NCI-H345 treated with DMSO at 0.1 percent for 48 hours (cell line): ENCODE measurements around the gene HGF.

Experiments used
- DNase-seq: peaks from one replicate; lab custom pipeline; 2025; ENCODE audit not compliant: unreplicated experiment; lab: John Stamatoyannopoulos, UW

HGF gene

GRCh38 chr7:81776948-81777630 lies 7.2 kb upstream of the HGF start:
- DNase-seq = no peak

- DNase-seq = no peak
Observed at GRCh38 chr7:81776161-81776560, 6.3 kb upstream of the HGF start.

GRCh38 chr7:81775560-81775959 lies 5.7 kb upstream of the HGF start:
- DNase-seq = no peak

- no peak for DNase-seq
Observed at GRCh38 chr7:81774551-81774950, 4.7 kb upstream of the HGF start.

GRCh38 chr7:81770728-81771223 lies 929 bp upstream of the HGF start:
- no peak for DNase-seq

- no peak for DNase-seq
Observed at GRCh38 chr7:81768951-81769778, 682 bp downstream of the HGF start.

- no peak for DNase-seq
Observed at GRCh38 chr7:81767926-81768325, 1.9 kb downstream of the HGF start.

- no peak for DNase-seq
Observed at GRCh38 chr7:81761821-81762220, 8.0 kb downstream of the HGF start.

- no peak for DNase-seq
Observed at GRCh38 chr7:81761031-81761430, 8.8 kb downstream of the HGF start.

- DNase-seq = no peak
Observed at GRCh38 chr7:81754918-81755696, 14.7 kb downstream of the HGF start.

- DNase-seq = no peak
Observed at GRCh38 chr7:81753392-81753791, 16.5 kb downstream of the HGF start.

GRCh38 chr7:81752318-81752714 lies 17.5 kb downstream of the HGF start:
- DNase-seq = no peak

- no peak for DNase-seq
Observed at GRCh38 chr7:81751619-81752317, 18.1 kb downstream of the HGF start.

- DNase-seq = no peak
Observed at GRCh38 chr7:81745637-81746036, 24.2 kb downstream of the HGF start.

- no peak for DNase-seq
Observed at GRCh38 chr7:81744389-81744788, 25.5 kb downstream of the HGF start.

GRCh38 chr7:81743665-81744064 lies 26.2 kb downstream of the HGF start:
- no peak for DNase-seq

- DNase-seq = no peak
Observed at GRCh38 chr7:81743201-81743600, 26.6 kb downstream of the HGF start.

GRCh38 chr7:81740403-81740802 lies 29.4 kb downstream of the HGF start:
- DNase-seq = no peak

- no peak for DNase-seq
Observed at GRCh38 chr7:81736091-81736490, 33.8 kb downstream of the HGF start.

GRCh38 chr7:81725812-81726127 lies 44.1 kb downstream of the HGF start:
- no peak for DNase-seq
